ENCODE results near the gene GNAT1. TPM values are rescaled to one million over a fixed set of nuclear protein-coding genes. Genes with fewer than 3 reads are reported as not detected.
A peak's percentile ranks its signal among the peaks of the same experiment; 100 is the strongest.

The GNAT1 gene
- total and polyA plus RNA-seq, 2 of the 13 experiments (the other 11 are each of a cell fraction or from before 2014, with no cell fraction given): 0.15 TPM; not detected in 1

DNA sequence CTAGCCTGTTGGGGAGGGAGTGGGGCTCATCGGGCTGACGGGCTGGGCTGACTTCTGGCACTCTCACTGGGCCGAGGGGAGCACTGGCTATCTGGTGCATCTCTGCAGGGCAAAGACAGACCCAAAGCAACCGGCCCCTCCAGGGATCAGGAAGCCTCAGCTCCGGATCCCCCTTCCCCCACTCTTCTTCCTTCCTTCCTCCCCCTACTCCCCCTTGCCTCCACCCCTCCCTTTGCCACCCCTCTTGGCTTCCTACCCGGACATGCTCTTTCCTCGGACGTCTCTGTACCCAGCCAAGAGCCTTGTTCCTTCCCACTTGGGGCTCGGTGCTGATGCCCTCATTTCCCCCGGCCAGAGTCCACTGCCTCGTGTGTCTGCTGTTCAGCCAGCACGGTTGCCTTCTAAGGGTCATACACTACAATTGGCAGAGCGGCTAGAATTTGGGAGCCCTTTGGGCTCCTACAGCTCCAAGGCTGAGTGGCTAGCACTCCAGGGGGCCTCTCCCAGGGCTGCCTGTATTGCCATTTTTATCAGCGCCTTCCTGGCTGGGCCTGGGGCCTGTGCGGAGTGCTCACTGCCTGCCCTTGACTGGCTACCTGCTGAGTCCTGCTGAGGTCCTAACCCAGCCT lies 25.4 kb upstream of the GNAT1 start (continued):
- TF ChIP-seq ZNF687 (CRISPR knock-in tag; IDR thresholded peaks at IDR 0.05) (peak; percentile 33), ZNF18 (CRISPR knock-in tag; IDR thresholded peaks at IDR 0.05; ENCODE audit: insufficient replicate concordance) (no peak), DNMT1 (CRISPR knock-in tag; IDR thresholded peaks at IDR 0.05) (no peak), SP140L (CRISPR knock-in tag; IDR thresholded peaks at IDR 0.05; ENCODE audit: borderline replicate concordance) (no peak), ATF6 (CRISPR knock-in tag; conservative IDR thresholded peaks at IDR 0.05) (no peak), CEBPG (CRISPR knock-in tag; IDR thresholded peaks at IDR 0.05) (no peak)

All from HepG2 (cell line).